Fibroblast of lung (primary cell): Measurements from ENCODE around the gene ITIH2.
A peak's percentile ranks its signal among the peaks of the same experiment; 100 is the strongest.

Source experiments
- EZH2 ChIP-seq: IDR thresholded peaks from 2 replicates; pipeline ENCODE4 v1.5.1; 2012; ENCODE audit warnings: low read length, control low read depth, mild to moderate bottlenecking; ENCODE audit errors: missing control alignments
- TF ChIP-seq, protein P1 (sequence below), 2 donors: IDR thresholded peaks in 1 of 2; conservative IDR thresholded peaks in 1 of 2; 1 replicate in 1 of 2; 2 replicates in 1 of 2; pipeline ENCODE4 v1.5.1; 2011 to 2012; ENCODE audit warnings: low read length in 2 of 2, control low read depth in 1 of 2, inconsistent platforms in 1 of 2, low read depth in 1 of 2, mild to moderate bottlenecking in 1 of 2

DNA sequence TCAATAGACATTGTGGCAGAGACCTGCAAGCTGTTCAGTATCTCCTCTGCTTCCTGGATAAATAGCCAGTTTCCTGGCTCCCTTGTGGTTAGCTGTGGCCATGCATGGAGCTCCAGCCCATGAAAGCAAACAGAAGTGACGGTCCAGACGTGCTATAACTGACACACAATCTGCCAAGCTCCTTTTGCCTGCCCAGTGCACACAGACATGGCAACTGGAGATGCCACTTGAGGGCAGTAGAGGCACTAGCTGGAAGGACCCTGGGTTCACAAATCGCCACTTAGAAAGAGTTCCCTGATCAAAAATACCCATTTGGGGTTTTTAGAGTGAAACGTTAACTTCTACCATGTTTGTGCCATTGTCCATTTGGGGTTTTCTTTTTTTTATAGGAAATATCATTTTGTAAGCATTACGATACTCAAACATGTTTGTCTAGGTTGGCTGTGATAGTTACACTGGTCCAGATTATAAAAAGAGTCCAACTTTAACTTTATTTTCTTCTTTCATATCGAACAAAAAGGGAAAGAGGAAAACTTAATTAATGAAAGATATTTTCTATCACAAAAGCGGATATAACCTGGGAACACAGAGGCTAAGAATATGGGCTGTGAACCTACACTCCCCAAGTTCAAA is 53.4 kb downstream of the ITIH2 start:
- TF ChIP-seq, protein P1, sequence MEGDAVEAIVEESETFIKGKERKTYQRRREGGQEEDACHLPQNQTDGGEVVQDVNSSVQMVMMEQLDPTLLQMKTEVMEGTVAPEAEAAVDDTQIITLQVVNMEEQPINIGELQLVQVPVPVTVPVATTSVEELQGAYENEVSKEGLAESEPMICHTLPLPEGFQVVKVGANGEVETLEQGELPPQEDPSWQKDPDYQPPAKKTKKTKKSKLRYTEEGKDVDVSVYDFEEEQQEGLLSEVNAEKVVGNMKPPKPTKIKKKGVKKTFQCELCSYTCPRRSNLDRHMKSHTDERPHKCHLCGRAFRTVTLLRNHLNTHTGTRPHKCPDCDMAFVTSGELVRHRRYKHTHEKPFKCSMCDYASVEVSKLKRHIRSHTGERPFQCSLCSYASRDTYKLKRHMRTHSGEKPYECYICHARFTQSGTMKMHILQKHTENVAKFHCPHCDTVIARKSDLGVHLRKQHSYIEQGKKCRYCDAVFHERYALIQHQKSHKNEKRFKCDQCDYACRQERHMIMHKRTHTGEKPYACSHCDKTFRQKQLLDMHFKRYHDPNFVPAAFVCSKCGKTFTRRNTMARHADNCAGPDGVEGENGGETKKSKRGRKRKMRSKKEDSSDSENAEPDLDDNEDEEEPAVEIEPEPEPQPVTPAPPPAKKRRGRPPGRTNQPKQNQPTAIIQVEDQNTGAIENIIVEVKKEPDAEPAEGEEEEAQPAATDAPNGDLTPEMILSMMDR (conservative IDR thresholded peaks at IDR 0.05 in 1 of 2, IDR thresholded peaks at IDR 0.05 in 1 of 2; ENCODE audit: low read depth in 1 of 2, low read length in 2 of 2) = peak; percentile 35 to 55
- no peak for TF ChIP-seq EZH2
